HCT116 (cell line): ENCODE measurements around the gene DCAF6. TPM values are rescaled to one million over a fixed set of nuclear protein-coding genes. Genes with fewer than 3 reads are reported as not detected.

Experiments
- ATAC-seq: fragments of 200-7000 bp; cut with Tn5 transposase; 2 replicates; pipeline ENCODE4 v1.9.1; 2020; ENCODE audit warnings: mild to moderate bottlenecking, moderate library complexity
- BruUV-seq: library from RNA; stranded (reverse); fragments of 400-500 nt; replicated peaks from 2 replicates; lab custom pipeline; 2021; lab: Mats Ljungman, UMichigan
- CTCF ChIA-PET: fragments of 300-600 bp; sonication (Branson Sonifier 250); formaldehyde crosslinking; loops from one replicate; lab custom pipeline; 2021; ENCODE audit warnings: antibody characterized with exemption; lab: Charles Lee
- POLR2A ChIA-PET: fragments of 300-600, 350-600 bp; sonication (Branson Sonifier 250); formaldehyde crosslinking; loops from one replicate; lab custom pipeline; 2021; ENCODE audit warnings: antibody characterized with exemption; lab: Charles Lee
- RAD21 ChIA-PET, 2 experiments: fragments of 300-600 bp; sonication (Branson Sonifier 250); formaldehyde crosslinking; loops; one replicate each; lab custom pipeline; 2023; ENCODE audit warnings: low total read pairs in 2 of 2; ENCODE audit not compliant: uncharacterized antibody in 2 of 2, unreplicated experiment in 2 of 2, low non-redundant PET in 1 of 2; lab: Charles Lee
- DNase-seq: peaks from one replicate; pipeline ENCODE4 v3.0.0-alpha.2; 2010; ENCODE audit warnings: low read depth, low spot score
- H2AFZ ChIP-seq: fragments of 200-600 bp; shearing (Covaris generic), sonication (generic); 2 replicates; pipeline ENCODE4 v1.6.1; 2017; ENCODE audit warnings: low read depth, mixed run types, mixed read lengths, antibody characterized with exemption, low read length; ENCODE audit not compliant: poor library complexity, severe bottlenecking
- H3K27ac ChIP-seq: 2 replicates; pipeline ENCODE4 v1.5.1; 2012; ENCODE audit warnings: low read depth, low read length
- H3K27me3 ChIP-seq: fragments of 200-600 bp; sonication (generic); 2 replicates; pipeline ENCODE4 v1.6.1; 2016; ENCODE audit warnings: mixed run types, low read length, mixed read lengths; ENCODE audit not compliant: insufficient read depth
- H3K36me3 ChIP-seq, 2 experiments: fragments of 200-500 bp in 1 of 2; fragments of 200-600 bp in 1 of 2; sonication (Bioruptor generic) in 1 of 2; sonication (generic) in 1 of 2; 2 replicates each; pipeline versions ENCODE4 v1.5.1 to v1.6.1; 2014 to 2016; ENCODE audit warnings: low read length in 2 of 2, inconsistent platforms in 1 of 2, mixed read lengths in 1 of 2, mixed run types in 1 of 2; ENCODE audit not compliant: insufficient read depth in 2 of 2, control insufficient read depth in 1 of 2
- H3K4me1 ChIP-seq, 2 experiments: fragments of 200-600 bp in 1 of 2; sonication (generic) in 1 of 2; 2 replicates each; pipeline versions ENCODE4 v1.5.1 to v1.6.1; 2012 to 2017; ENCODE audit warnings: low read length in 2 of 2, inconsistent platforms in 1 of 2, mild to moderate bottlenecking in 1 of 2, mixed read lengths in 1 of 2, mixed run types in 1 of 2, moderate library complexity in 1 of 2; ENCODE audit not compliant: insufficient read depth in 2 of 2, control insufficient read depth in 1 of 2
- H3K4me2 ChIP-seq: fragments of 200-600 bp; sonication (generic); 2 replicates; pipeline ENCODE4 v1.6.1; 2017; ENCODE audit warnings: mixed run types, low read length, mixed read lengths
- H3K4me3 ChIP-seq, 2 experiments: fragments of 200-600 bp in 1 of 2; sonication (generic) in 1 of 2; replicated peaks in 1 of 2; 2 replicates each; pipeline ENCODE4 v1.5.1; 2011 to 2016; ENCODE audit warnings: low read length in 2 of 2, control low read depth in 1 of 2, low read depth in 1 of 2, mild to moderate bottlenecking in 1 of 2, mixed read lengths in 1 of 2, mixed run types in 1 of 2
- H3K79me2 ChIP-seq: fragments of 200-600 bp; sonication (generic); 2 replicates; pipeline ENCODE4 v1.6.1; 2017; ENCODE audit warnings: mild to moderate bottlenecking, mixed run types, low read length, moderate library complexity, mixed read lengths; ENCODE audit not compliant: insufficient read depth
- H3K9ac ChIP-seq: fragments of 200-600 bp; sonication (generic); 2 replicates; pipeline ENCODE4 v1.6.1; 2016; ENCODE audit warnings: low read length, mixed read lengths
- H3K9me2 ChIP-seq: fragments of 200-600 bp; sonication (generic), shearing (Covaris generic); 2 replicates; pipeline ENCODE4 v1.6.1; 2017; ENCODE audit warnings: mixed run types, mild to moderate bottlenecking, moderate library complexity; ENCODE audit not compliant: insufficient read depth
- H3K9me3 ChIP-seq, 2 experiments: fragments of 200-500 bp in 1 of 2; fragments of 200-600 bp in 1 of 2; sonication (Bioruptor generic) in 1 of 2; sonication (generic) in 1 of 2; 2 replicates each; pipeline ENCODE4 v1.6.1; 2014 to 2017; ENCODE audit warnings: low read length in 2 of 2, mixed read lengths in 2 of 2, inconsistent platforms in 1 of 2, low read depth in 1 of 2, mild to moderate bottlenecking in 1 of 2, mixed run types in 1 of 2, moderate library complexity in 1 of 2; ENCODE audit not compliant: control insufficient read depth in 1 of 2, insufficient read depth in 1 of 2
- H4K20me1 ChIP-seq: fragments of 200-600 bp; sonication (generic), shearing (Covaris generic); 2 replicates; pipeline ENCODE4 v1.6.1; 2017; ENCODE audit warnings: mixed run types, mild to moderate bottlenecking, moderate library complexity; ENCODE audit not compliant: insufficient read depth
- CBX3 ChIP-seq: IDR thresholded peaks from 2 replicates; pipeline ENCODE4 v1.6.1; 2012; ENCODE audit warnings: low read depth
- CEBPB ChIP-seq: IDR thresholded peaks from 2 replicates; pipeline ENCODE4 v1.6.1; 2012; ENCODE audit warnings: low read depth
- EGR1 ChIP-seq: IDR thresholded peaks from 2 replicates; pipeline ENCODE4 v1.6.1; 2012; ENCODE audit warnings: low read depth
- ELF1 ChIP-seq: IDR thresholded peaks from 2 replicates; pipeline ENCODE4 v1.6.1; 2012; ENCODE audit warnings: low read depth, borderline replicate concordance
- EZH2phosphoT487 ChIP-seq: fragments of 200-600 bp; IDR thresholded peaks from 2 replicates; pipeline ENCODE4 v1.6.1; 2018; ENCODE audit warnings: antibody characterized with exemption, borderline replicate concordance
- FOSL1 ChIP-seq: IDR thresholded peaks from 2 replicates; pipeline ENCODE4 v1.6.1; 2012; ENCODE audit warnings: low read depth
- JUND ChIP-seq: IDR thresholded peaks from 2 replicates; pipeline ENCODE4 v1.6.1; 2012
- POLR2A ChIP-seq: IDR thresholded peaks from 2 replicates; pipeline ENCODE4 v1.7.0; 2011; ENCODE audit warnings: borderline replicate concordance; ENCODE audit not compliant: insufficient read depth, insufficient read length; ENCODE audit errors: extremely low read depth
- POLR2AphosphoS5 ChIP-seq: IDR thresholded peaks from 2 replicates; pipeline ENCODE4 v1.6.1; 2011; ENCODE audit warnings: mild to moderate bottlenecking, low read depth, low read length, moderate library complexity
- RAD21 ChIP-seq: IDR thresholded peaks from 2 replicates; pipeline ENCODE4 v1.6.1; 2012; ENCODE audit warnings: low read depth, mild to moderate bottlenecking
- SIN3A ChIP-seq: IDR thresholded peaks from 2 replicates; pipeline ENCODE4 v1.6.1; 2012; ENCODE audit warnings: low read depth
- SRF ChIP-seq: IDR thresholded peaks from 2 replicates; pipeline ENCODE4 v1.6.1; 2012; ENCODE audit warnings: low read depth
- TCF7L2 ChIP-seq: IDR thresholded peaks from 2 replicates; pipeline ENCODE4 v1.7.0; 2011; ENCODE audit warnings: borderline replicate concordance, inconsistent platforms; ENCODE audit not compliant: insufficient read depth, insufficient read length; ENCODE audit errors: extremely low read depth
- YY1 ChIP-seq: IDR thresholded peaks from 2 replicates; pipeline ENCODE4 v1.6.1; 2011; ENCODE audit warnings: low read length, low read depth, moderate library complexity, mild to moderate bottlenecking; ENCODE audit not compliant: insufficient replicate concordance; ENCODE audit errors: extremely low read depth
- ZFX ChIP-seq: fragments of 450-650 bp; IDR thresholded peaks from 2 replicates; pipeline ENCODE4 v1.6.1; 2017
- ZNF274 ChIP-seq: fragments of 200-500 bp; sonication (Bioruptor generic); IDR thresholded peaks from 2 replicates; pipeline ENCODE4 v1.6.1; 2014; ENCODE audit warnings: mild to moderate bottlenecking, low read depth, low read length, inconsistent platforms
- intact Hi-C: fragments of 100-400 bp; cut with micrococcal nuclease; formaldehyde crosslinking; loops from 2 replicates; pipeline ENCODE4 v1.10.0; 2022
- total RNA-seq: library from RNA; stranded (reverse); gene quantifications from one replicate; pipeline ENCODE4 v1.2.1, GENCODE V29; 2021; ENCODE audit not compliant: unreplicated experiment
- TF ChIP-seq, protein P1 (sequence below), 3 experiments: fragments of 200-600 bp in 1 of 3; sonication (generic) in 1 of 3; IDR thresholded peaks in 2 of 3; conservative IDR thresholded peaks in 1 of 3; 2 replicates each; pipeline ENCODE4 v1.5.1; 2012 to 2017; ENCODE audit warnings: low read depth in 2 of 3, low read length in 2 of 3, antibody characterized with exemption in 1 of 3, borderline replicate concordance in 1 of 3, control low read depth in 1 of 3, mild to moderate bottlenecking in 1 of 3, mixed read lengths in 1 of 3, mixed run types in 1 of 3, moderate library complexity in 1 of 3; ENCODE audit not compliant: insufficient read depth in 1 of 3
- TF ChIP-seq, protein P2 (sequence below): IDR thresholded peaks from 2 replicates; pipeline ENCODE4 v1.6.1; 2012
- TF ChIP-seq, protein P3 (sequence below): IDR thresholded peaks from 2 replicates; pipeline ENCODE4 v1.6.1; 2012; ENCODE audit warnings: low read depth

The DCAF6 gene
- total RNA-seq, 1 experiment from 2014 or later: 34.2 TPM

DNA sequence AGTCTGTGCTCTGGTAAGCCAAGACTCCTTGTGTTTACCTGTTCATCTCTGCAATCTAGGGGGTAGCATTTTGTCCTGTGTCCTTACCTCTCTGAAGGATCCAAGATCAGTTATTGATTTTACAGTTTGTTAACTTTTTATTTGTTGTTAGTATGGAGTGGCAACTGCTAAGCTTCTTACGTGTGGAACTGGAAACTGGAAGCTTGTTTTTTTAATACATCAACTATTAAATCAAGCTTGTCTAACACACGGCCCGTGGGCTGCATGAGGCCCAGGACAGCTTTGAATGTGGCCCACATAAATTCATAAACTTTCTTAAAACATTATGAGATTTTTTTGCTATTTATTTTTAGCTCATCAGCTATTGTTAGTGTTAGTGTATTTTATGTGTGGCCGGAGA, 29.6 kb downstream of the DCAF6 start:
- CTCF ChIA-PET: no interaction called here
- ATAC-seq (no peak), DNase-seq (no peak)
- Histone ChIP-seq H3K27me3 (no peaks in the 10 kb centered on the region), H2AFZ (no peak overlapping the region), H3K9ac (no peak overlapping the region), H3K36me3 (0 out of 4 replicates have a peak, but pooled peaks cover 0 to 3% of the 10 kb centered on the region in 2 experiments), H3K9me2 (no peaks in the 10 kb centered on the region), H3K9me3 (no peaks in the 10 kb centered on the region), H3K27ac (no peak overlapping the region), H3K4me3 (no peak overlapping the region), H3K4me1 (peaks cover 4 to 17% of the 10 kb centered on the region in 2 experiments), H3K79me2 (peaks cover 21% of the 10 kb centered on the region), H3K4me2 (no peak overlapping the region), H4K20me1 (0 out of 2 replicates have a peak, but pooled peaks cover 5% of the 10 kb centered on the region)
- BruUV-seq: no TSS peak
- TF ChIP-seq CEBPB (no peak), JUND (no peak), POLR2A (no peak), TCF7L2 (no peak), CBX3 (no peak), YY1 (no peak), EGR1 (no peak), RAD21 (no peak), SRF (no peak), SIN3A (no peak), ELF1 (no peak), ZNF274 (no peak), ZFX (no peak), EZH2phosphoT487 (no peak), POLR2AphosphoS5 (no peak), FOSL1 (no peak)
- TF ChIP-seq, protein P1, sequence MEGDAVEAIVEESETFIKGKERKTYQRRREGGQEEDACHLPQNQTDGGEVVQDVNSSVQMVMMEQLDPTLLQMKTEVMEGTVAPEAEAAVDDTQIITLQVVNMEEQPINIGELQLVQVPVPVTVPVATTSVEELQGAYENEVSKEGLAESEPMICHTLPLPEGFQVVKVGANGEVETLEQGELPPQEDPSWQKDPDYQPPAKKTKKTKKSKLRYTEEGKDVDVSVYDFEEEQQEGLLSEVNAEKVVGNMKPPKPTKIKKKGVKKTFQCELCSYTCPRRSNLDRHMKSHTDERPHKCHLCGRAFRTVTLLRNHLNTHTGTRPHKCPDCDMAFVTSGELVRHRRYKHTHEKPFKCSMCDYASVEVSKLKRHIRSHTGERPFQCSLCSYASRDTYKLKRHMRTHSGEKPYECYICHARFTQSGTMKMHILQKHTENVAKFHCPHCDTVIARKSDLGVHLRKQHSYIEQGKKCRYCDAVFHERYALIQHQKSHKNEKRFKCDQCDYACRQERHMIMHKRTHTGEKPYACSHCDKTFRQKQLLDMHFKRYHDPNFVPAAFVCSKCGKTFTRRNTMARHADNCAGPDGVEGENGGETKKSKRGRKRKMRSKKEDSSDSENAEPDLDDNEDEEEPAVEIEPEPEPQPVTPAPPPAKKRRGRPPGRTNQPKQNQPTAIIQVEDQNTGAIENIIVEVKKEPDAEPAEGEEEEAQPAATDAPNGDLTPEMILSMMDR (IDR thresholded peaks at IDR 0.05 in 2 of 3, conservative IDR thresholded peaks at IDR 0.05 in 1 of 3; ENCODE audit: borderline replicate concordance in 1 of 3, insufficient read depth in 1 of 3, low read depth in 2 of 3, low read length in 2 of 3): no peak
- TF ChIP-seq, protein P2, sequence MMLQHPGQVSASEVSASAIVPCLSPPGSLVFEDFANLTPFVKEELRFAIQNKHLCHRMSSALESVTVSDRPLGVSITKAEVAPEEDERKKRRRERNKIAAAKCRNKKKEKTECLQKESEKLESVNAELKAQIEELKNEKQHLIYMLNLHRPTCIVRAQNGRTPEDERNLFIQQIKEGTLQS: no peak
- TF ChIP-seq, protein P3, sequence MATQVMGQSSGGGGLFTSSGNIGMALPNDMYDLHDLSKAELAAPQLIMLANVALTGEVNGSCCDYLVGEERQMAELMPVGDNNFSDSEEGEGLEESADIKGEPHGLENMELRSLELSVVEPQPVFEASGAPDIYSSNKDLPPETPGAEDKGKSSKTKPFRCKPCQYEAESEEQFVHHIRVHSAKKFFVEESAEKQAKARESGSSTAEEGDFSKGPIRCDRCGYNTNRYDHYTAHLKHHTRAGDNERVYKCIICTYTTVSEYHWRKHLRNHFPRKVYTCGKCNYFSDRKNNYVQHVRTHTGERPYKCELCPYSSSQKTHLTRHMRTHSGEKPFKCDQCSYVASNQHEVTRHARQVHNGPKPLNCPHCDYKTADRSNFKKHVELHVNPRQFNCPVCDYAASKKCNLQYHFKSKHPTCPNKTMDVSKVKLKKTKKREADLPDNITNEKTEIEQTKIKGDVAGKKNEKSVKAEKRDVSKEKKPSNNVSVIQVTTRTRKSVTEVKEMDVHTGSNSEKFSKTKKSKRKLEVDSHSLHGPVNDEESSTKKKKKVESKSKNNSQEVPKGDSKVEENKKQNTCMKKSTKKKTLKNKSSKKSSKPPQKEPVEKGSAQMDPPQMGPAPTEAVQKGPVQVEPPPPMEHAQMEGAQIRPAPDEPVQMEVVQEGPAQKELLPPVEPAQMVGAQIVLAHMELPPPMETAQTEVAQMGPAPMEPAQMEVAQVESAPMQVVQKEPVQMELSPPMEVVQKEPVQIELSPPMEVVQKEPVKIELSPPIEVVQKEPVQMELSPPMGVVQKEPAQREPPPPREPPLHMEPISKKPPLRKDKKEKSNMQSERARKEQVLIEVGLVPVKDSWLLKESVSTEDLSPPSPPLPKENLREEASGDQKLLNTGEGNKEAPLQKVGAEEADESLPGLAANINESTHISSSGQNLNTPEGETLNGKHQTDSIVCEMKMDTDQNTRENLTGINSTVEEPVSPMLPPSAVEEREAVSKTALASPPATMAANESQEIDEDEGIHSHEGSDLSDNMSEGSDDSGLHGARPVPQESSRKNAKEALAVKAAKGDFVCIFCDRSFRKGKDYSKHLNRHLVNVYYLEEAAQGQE: no peak
- RAD21 ChIA-PET: no interaction called here
- intact Hi-C loops: no loop called here
- POLR2A ChIA-PET: no interaction called here
